ENCODE data around the gene EPHB3.

The EPHB3 gene

DNA sequence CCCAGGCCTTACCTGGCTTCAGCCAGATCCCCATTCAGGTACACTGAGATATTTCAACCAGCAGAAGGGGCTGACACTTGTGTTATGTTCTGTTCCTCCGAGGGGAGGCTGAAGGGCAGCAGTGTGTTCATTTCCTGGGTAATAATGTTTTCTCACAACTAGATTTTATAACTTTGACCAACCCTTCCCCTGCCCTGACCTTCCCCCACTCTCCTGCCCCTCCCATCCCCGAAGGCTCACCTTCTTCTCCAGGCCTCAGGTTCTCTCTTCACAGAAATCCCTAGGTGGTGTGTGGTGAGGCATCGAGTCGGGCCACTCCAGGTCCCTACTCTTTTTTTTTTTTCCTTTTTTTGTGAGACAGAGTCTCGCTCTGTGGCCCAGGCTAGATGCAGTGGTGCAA is 34.6 kb downstream of the EPHB3 start:
- in situ Hi-C loops (cut with HindIII; ENCODE audit: low sequenced_read_pairs) = no loop called here

DNA sequence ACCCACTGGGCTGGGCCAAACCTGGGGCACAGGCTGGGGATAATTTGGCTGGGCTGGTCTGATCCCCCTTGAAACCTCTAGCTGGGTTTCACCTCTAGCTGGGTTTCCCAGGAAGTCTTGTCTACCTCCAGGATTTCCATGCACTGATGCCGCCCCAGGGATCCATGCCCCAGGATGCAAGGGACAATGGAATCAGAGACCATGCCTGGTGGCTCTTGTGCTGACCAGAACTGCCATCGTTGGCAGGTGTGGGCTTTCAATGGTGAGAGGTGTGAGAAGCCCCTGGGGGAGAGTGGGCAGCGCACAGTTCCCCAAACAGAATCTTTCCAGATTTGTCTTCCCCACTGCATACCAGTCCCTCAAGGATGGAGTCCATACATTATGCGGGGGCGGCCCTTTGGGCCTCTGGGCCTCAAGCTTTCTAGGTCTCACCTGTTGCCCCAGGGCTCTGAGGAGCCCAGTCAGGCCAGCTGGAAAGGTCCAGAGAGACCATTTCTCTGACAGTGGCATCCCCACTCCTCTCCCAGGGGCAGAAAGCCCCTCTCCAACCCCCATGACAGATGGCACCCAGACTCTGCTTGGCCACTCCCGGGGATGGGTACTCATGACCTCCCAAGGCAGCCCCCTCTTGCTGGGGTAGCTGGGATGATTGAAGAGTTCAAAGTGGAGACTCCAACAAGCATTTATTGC is 35.4 kb downstream of the EPHB3 start:
- in situ Hi-C loops (cut with HindIII; ENCODE audit: low sequenced_read_pairs) = no loop called here

DNA sequence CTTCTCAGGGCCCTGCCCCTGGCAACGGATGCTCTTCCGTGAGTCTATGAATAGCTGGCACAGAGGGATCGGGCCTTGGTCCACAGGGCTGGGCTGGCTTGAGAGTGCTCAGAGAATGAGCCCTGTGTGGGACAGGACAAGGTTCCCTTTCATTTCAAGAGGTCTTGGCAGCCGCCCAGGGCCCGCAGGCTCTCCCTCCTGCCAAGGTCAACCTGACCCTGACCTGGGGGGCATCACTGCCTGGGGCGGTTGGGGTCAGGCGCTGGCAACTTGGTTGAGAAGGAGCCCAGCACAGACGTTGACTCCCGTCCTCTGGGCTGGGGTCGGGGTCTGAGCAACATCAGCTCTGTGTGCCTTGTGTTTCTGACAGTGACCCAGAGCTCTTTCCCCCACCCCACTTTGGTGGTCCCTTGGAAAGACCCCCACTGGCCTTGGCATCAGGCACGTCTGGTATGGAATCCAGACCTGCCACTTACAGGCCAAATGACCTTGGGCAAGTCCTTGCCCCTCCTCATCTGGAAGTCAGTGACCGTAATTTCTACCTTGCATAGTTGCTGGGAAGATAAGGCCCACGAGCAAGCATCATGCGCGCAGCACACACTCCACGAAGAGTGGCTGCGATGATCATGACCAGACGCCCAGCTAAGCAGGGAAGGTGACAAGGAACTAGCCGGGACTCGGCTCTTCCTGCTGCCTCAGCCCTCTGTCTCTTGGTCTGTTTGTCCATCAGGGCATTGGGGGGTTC is 36.4 kb downstream of the EPHB3 start:
- in situ Hi-C loops (cut with HindIII; ENCODE audit: low sequenced_read_pairs) = no loop called here

DNA sequence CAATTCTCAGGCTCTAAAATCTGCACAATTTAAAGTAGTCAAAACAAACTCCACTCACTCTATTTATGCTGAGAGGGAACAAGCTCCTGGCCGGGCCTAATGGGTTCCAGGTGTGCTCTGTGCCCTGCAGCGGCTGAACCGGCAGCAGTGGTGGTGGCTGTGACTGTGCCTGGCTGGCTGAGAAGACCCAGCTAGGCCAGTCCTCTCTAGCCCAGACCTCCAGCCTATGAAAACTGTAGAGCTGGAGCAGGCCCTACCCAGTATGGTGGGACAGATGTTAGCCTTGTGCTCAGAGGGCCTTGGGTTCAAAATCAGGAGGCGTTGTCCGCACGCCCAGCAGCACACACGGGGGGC is 37.0 kb downstream of the EPHB3 start:
- in situ Hi-C loops (cut with HindIII; ENCODE audit: low sequenced_read_pairs) = no loop called here

DNA sequence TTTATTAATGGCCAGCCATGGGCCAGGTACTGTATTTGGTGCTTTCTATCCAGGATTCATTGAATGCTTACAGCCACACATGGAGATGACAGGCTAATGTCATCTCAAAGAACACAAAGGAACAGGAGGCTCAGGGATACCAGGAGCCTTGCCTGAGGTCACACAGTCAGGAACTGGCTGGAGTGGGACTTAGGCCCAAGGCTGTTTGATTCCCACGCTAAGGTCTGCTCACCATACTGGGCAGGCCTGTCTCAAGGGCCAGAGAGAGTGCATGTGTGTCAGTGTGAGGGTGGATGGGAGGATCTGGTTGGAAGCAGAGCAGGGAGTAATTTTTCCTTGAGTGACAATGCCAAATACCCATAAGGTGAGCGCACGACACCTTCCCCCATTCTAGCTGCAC is 37.6 kb downstream of the EPHB3 start:
- in situ Hi-C loops (cut with HindIII; ENCODE audit: low sequenced_read_pairs) = no loop called here

DNA sequence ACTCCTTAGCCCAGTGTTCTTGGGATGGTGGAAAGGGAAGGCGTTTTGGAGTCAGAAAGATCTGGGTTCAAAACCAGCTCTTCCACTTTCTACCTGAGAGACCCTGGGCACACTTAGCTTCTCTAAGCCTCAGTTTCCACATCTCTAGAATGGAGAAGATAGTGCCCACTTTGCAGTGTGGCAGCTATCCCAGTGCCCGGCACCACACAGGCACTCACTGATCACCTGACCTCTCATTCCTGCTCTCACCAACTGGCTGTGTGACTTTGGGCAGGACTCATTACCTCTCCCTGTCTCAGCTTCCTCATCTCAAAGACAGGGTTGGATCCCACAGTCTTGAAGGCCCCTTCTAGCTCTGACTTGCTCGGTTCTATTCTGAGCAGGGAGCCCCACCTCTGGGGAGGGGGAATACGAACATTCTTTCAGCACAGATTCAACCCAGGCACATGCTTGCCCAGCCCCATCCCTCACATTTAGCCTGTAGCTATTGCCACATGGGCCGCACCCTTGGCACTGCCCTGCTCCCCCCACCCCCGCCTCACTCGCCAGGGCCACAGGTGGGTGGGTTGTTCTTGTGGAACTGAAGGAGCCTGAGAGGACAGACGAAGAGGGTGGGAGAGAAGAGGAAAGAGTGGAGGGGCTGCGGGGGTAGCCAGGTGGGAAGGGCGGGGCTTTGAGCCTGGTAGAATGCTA is 39.2 kb downstream of the EPHB3 start:
- in situ Hi-C loops (cut with HindIII; ENCODE audit: low sequenced_read_pairs) = no loop called here

DNA sequence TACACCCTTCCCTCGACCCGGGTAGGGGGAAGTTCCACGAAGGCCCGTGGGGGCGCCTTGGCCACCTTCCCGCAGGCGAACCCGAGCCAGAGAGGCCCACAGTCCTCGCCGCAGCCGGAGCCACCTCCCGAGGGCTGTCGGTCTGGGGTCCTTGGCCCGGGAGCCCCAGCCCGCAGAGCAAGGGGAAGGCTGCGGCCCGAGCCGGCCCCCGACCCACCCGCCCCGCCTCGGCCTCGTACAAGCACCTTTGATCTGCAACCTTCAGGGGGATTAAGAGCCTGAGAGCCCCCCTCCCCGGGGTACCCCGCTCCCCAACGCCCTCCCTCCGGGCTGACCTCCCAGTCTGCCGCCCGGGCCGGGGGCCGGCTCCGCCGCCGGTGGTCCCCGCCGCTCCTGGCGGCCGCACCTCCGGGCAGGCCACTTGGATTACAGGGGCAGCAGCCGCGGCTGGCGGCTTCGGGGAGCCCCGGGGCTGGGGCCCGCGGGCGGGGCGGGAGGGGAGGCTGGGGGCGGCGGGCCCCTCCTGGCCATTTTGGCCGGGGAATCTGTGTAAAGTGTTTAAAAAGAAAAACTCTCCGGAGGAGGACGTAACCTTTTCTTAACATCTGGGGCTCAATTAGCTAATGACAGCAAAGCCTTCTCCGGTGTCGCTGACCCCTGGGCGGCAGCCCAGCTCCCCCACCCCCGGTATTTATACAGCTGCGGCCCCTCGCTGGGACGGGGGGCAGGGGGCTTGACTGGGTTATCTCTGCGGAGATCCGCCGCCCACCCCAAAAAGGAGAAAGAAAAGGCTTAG is 40.2 kb downstream of the EPHB3 start:
- in situ Hi-C loops (cut with HindIII; ENCODE audit: low sequenced_read_pairs) = no loop called here

DNA sequence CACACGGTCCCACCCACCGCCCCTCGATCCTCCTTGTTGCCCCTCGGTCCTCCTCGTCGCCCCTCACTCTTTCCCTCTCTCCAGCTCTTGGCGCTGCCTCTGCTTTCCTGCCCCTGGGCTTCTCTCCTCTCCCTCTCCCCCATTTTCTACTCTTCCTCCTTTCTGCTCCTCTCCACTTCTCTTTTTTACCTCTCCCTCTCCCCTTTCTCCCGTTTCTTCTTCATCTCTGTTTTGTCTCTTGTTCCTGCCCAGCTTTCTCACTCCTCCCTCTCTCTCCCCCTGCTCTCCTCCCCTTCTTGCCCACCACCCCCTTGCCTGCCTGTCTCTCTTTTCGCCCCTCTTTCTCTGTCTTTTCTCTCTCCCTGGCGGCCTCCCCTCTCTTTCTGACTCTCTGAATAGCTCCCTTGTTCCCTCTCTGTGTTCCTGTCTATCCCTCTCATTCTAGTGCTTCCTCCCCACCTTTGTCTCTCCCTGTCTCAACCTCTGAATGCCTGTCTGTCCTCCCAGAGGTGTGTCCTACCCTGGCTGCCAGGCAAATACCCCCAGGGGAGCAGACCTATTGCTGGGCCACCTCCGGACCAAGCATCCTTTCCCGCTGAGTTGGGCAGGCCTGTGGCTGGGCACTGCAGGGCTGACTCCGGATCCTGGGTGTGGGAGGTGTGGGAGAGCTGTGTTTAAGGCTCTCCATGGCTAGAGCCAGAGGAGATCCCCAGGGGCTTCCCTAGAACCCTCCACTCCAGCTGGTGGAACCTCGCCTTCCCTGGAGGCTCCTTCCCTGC is 41.0 kb downstream of the EPHB3 start:
- in situ Hi-C loops (cut with HindIII; ENCODE audit: low sequenced_read_pairs) = no loop called here

DNA sequence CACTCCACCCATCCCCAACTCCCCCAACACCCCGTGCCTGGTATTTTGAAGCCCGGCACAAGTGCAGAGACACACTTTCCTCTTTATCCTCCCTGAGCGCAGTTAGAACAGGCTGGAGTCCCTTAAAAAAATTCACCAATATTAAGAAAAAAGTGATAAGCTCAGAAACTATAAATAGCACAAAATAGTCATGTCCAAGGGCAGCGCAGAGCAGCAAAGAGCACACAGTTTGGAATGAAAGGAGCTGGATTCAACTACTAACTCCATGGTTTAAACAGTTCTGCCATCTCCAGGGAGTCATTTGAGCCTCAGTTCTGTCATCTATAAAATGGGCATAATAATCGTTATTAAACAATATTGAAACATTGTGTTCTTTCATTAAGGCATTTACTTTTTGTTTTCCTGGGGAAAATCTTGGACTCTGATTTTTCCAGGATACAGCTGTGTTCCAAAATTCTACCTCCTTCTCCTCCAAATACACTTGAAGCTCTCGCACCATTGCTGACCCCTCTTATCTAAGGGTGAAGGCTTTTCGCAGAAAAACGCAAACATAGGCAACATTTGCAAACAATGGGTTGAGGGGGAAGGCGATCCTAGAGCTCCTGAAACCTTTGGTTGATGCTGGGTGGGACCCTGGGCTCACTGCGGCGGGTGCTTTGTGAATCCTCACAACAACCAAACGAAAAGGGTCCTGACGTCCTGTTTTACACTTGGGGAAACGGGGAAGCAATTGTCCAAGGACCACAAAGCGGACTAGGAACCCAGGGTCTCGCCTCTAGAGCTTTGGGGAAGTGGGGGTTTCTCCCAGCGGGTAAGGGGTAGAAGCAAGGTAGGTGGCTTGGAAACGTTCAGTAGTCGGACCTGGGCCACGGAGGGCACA is 41.8 kb downstream of the EPHB3 start:
- in situ Hi-C loops (cut with HindIII; ENCODE audit: low sequenced_read_pairs) = no loop called here

DNA sequence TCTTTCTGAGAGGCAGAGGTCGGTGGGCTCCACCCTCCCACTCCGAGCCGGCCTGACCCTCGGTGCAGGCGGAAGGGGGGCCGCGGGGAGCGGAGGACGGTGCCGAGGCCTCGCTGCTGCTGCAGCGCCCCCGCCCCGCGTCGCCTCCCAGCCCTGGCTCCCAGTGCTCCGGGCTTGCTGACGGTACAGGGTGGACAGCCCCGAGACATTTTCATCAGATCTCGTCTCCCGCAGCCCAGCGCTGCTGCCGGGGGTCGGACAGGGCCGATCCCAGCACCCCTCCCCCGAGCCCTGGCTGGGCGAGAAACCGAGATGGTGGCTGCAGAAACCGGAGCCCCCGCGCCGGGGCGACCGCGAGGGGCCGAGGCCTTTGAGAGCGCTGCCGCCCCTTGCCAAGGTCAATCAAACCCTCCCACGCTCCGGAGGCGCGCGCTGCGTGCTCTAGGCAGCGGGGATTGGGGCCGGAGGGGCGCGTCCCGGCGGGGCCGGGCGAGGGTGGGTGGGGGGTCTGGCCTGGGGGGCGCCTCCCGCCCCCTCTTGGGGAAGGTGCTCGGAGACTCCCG is 42.5 kb downstream of the EPHB3 start:
- in situ Hi-C loops (cut with HindIII; ENCODE audit: low sequenced_read_pairs) = no loop called here

DNA sequence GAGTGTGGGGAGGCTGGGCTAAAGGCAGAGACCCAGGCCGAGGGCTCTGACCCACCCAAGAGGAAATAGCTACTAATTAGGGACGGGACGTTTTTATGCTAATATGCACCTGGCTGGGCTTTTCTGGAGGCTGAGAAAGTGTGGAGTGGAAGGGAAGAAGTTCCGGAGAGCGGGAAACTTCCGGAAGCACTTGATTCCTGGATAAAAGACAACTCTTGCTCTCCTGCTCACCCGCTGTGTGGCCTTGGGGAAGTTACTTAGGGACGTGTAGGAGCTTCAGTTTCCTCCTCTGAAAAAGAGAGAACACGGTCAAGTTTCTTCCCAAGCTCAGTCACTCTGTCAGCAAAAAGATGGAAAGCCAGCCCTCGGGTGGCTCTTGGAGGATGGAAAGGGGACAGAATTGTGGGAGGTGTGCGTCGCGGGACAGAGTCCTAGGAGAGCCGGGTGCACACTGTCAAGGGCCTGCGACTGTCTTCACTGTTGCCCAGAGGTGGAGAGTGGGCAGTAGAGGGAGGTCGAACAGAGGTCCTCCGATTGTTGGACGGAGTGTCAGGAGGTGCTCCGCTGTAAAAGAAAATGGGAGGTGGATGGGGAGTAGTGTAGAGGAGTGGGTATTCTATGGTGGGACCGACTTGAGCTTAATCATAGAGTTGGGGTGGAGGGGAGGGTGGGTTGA is 43.2 kb downstream of the EPHB3 start:
- in situ Hi-C loops (cut with HindIII; ENCODE audit: low sequenced_read_pairs) = no loop called here

DNA sequence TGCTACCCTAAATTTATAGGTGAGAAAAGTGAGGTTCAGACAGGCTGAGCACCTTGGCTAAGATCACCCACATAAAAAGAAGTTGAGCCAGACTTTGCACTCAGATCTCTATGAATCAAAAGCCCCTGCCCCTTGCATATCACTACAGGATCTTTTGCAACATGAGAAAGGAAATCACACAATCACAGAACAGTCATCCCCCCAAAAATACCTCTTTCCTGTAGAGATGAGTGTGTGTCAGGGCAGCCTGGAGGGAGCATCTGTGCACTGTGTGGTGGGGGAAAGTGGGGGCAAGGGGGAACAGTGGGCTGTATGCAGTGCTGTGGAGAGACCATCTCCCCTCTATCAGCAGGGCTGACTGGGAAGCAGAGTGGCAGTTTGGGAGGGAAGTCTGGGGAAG is 46.6 kb downstream of the EPHB3 start:
- in situ Hi-C loops (cut with HindIII; ENCODE audit: low sequenced_read_pairs) = no loop called here

DNA sequence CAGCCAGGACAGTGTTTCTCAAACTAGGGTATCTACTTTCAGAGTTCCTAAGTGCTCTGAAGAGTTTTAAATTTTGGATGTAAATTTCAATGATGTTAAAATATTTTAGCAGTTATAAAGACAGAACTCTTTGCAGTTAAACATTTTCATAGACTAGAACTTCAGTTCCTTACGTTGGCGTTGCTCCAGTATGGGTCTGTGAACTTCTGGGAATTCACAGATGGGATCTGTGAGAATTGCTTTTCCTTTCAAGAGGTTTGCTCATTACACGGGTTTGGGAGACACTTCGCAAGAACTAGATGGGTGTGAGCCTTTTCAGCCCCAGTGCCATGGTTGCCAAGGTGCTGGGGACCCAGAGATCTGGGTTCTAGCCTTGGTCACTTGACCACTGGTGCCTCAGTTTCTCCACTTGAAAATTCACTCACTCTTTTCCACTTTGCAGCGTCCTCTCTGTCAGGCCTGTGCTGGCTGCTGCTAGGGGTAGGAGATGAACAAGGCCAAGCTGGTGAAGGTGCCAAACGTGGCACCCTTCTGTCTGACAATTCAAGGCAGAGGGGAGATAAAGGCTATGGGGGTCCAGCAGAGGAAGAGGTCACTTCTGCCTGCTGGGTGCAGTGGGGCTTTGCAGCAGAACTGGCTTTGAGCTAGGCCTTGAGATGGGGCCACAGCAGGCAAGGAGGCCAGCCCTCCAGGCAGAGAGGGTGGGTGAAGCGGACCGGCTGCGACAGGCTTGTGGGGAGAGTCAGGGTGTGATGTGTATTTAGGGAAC is 48.1 kb downstream of the EPHB3 start:
- in situ Hi-C loops (cut with HindIII; ENCODE audit: low sequenced_read_pairs) = no loop called here

DNA sequence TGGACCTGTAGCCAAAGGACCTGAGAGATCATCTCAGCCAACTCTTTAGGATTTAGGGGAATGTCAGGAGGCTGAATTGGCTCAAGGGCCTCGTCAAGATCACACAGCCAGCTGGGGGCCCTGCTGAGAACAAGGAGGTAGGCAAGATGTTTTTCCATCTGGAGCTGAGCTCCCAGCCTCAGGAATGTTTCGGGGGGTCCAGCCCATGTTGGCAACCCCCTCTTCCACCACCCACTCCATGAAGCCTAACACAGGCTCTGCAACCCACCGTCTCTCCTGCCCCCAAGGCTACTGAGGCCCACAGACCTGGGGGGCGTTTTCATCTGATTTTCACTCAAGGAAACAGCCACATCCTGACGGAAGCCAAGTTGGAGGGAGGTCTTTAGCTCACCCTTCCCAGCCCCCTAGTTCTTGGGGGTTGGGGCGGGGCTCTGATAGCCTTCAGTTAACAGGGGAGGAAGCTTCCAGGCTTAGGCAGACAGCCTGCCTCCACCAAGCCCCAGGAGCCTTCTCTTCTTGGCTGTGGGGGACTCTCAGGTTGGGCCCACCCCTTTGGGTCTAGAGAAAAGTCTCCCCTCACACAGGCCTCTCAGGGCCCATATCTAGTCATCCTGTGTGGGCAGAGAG is 48.8 kb downstream of the EPHB3 start:
- in situ Hi-C loops (cut with HindIII; ENCODE audit: low sequenced_read_pairs) = no loop called here

DNA sequence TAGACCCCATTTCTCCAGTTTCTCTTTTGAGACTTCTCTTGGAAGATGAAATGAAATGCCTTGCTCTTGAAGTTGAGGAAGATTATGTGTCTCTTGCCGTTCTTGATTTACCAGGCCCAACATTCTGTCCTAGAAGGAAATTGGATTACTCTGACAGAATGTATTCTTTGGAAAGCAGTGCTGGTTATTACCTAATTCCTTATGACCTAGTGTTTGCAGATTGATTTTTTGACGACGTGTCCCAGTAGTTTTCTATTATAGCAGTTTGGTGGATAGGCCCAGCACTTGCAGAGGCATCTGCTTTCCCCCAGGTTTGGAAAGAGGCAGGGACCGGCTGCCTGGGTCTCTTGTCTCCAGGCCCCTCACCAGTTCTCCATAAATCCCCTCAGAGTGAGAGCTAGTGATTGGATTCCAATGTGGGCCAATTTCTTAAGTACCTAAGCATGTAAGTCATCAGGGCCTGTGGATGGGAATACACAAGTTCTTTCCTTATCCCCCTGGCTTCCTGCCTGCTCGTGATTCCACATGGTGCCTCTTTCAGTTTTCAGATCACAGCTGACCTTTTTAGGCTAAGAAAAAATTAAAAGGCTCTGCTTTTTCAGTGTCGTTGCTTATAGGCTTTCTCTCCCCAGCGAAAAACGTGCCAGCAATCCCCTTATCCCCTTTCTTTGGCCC is 50.2 kb downstream of the EPHB3 start:
- in situ Hi-C loops (cut with HindIII; ENCODE audit: low sequenced_read_pairs) = no loop called here

DNA sequence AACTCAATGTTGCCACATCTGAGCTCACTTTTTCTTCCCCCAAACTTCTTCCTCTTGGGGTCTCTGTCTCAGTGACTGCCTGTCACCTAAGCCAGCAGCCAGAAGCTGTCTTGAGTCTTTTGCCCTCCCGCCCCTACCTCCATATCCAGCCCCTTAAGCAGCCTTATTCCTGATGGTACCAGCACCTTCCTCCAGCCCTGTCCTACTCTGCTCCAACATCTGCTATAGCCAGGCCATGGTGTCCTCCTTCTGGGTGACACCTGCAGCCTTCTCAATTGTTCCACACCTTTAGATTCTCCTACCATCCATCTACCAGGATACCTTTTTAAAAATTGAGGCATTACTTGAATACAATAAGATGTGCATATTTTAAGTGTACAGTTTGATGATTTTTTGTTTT is 53.8 kb downstream of the EPHB3 start:
- in situ Hi-C loops (cut with HindIII; ENCODE audit: low sequenced_read_pairs) = loop anchor here (5.0 kb wide), 2 partner anchors 42 to 102 kb away; no protein-coding TSS in a partner anchor

DNA sequence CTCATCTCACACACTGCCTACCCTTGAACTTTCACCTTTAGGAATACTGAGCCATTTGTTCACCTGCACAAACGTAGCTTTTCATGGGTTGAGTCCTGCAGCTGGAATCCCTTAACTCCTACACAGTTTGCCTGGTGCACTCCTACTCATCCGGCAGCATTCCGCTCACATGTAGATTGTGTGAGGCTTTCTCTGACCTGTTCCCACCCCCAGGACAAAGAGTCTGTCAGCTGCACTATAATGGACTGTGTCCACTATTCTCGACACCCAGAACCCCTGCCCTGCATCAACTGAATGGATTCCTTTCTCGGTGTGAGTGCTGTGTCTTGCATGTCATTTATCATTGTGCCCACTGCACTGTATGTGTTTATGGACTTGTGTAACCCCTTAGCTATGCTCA is 54.9 kb downstream of the EPHB3 start:
- in situ Hi-C loops (cut with HindIII; ENCODE audit: low sequenced_read_pairs) = loop anchor here (5.0 kb wide), 2 partner anchors 41 to 101 kb away; no protein-coding TSS in a partner anchor

Data from endothelial cell of hepatic sinusoid (primary cell).